Eye (tissue), 1 donor: ENCODE measurements around the gene HOXB5.

Experiments
- DNase-seq: peaks from one replicate; pipeline ENCODE4 v3.0.0-alpha.2; 2015

The HOXB5 gene

DNA sequence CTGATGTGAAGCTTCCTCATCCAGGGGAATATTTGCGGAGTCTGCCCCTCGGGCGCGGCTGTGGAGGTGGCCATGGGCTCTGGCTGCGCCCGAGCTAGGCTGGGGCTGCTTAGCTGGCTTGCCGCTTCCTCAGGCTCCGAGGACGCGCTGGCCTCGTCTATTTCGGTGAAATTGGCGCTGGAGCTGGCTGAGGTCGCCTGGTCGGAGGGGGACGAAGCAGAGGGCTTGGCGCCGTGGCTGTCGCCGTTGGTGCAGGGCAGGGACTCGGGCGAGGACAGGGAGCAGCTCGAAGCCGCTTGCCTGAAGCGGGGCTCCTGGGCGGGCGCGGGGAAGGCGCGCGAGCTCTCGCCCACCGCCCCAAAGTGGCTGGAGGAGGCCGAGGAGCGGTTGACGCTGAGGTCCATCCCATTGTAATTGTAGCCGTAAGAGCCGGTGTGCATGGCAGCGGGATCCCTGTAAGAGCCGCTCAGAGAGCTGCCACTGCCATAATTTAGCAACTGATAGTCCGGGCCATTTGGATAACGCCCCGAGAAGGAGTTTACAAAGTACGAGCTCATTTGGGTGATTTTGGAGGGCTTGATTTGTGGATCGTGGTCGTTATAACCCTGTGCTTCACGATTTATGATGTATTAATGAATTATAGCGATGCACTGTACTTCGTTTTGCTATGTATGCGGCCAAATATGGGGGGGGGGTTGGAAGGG lies at the start of gene HOXB5:
TSS of gene HOXB5 (minus strand) at position 654 of the 704 bp plus-strand sequence. CDS start at position 557, 97 bp downstream.
- no peak for DNase-seq

DNA sequence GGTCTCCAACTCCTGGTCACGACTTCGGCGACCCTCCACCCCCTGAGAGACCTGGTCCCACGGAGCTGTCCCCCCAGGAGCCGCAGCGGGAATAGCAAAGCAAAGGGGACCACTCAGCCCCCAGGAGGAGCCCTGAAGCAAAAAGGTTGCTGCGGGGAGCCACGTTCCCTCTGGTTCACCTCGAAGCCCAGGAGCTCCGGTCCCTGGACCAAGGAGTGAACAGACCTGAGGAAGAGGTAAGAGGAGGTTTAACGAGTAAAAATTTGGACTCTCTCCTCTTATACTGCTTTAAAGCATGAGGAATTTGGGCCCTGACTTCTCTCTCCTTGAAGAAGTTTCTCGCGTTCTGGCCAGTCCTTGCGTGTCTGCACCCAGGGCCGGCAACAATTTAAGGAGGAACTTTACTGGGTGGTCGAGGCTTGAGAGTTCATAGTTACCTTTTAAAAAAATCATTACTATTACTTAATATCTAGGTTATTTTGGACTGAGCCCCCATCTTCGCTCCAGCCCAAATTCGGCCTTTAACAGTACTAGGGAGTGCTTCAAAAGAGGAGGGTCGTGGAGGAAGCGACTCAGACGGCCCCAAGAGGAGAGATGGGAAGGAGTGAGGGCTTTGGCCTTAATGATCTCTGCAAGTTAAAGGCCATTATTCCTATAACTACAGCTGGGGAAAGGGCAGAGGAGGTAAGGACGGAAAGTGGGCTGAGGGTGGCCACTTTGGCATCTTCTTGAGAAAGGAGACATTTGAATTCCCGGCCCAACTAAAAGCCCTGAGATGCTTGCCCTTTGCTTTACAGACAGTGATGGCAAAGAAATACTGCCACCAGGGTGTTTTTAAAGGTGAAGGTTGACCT lies 49.5 kb upstream of the HOXB5 start:
- no peak for DNase-seq

DNA sequence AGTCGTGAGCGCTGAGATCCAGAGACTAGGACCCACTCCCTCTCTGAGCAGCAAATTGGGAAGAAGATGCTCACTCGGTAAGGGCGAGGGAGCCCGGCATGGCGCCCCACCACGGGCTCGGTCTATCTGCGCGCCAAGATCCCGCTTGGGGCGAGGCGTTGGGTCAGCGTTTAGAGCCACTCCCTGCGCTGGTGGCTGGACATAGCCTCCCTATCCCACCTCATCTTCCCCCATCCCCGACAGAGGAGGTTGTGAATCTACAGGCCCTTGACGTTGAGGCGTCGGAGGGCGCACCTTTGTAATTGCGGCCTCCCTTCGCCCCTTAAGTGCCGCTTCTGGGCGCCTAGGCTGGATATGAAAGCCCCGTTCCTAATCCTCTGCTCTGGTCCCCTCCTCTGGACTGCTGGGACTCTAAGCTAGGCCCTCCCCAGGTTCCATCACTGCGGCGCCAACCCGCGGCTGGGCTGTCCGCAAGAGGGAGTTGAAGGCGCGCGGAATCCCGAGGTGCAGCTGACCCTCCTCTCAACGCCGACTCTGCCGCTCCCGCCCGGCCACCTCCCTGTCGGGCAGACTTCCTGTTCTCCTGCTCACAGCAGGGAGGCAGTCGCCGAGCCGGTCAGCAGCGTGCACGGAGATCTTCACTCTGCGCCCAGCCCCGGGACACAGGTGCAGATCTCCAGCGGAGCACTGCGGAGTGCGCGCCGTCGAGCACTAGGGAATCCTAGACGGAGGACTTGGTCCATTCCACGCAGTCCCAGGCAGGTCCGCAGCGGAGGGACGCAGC lies 48.7 kb upstream of the HOXB5 start:
- peak; percentile 3 for DNase-seq

DNA sequence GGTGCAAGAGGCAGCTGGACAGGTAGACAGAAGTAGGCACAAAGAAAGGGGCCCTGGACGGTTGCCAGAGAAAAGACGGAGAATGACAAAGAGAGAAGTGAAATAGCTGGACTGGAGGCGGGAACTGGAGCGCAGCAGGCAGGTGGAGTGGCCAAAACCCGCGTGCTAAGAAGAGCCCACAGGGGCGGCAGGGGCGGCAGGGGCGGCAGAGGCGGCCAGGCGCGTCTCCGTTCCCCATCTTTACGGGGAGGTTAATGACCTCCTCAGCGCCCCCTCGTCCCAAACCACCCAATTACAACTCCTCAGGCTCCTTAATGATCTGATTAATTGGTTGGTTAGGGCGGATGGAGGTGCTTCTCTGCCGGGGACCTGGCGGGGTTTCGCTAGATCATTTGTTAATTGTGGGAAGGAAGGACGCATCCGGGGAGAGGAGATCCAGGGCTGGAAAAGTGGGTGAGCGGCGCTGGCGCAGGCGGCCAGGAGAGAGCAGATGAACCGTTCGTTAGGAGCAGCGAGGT lies 48.0 kb upstream of the HOXB5 start:
- DNase-seq, result peak; percentile 4

DNA sequence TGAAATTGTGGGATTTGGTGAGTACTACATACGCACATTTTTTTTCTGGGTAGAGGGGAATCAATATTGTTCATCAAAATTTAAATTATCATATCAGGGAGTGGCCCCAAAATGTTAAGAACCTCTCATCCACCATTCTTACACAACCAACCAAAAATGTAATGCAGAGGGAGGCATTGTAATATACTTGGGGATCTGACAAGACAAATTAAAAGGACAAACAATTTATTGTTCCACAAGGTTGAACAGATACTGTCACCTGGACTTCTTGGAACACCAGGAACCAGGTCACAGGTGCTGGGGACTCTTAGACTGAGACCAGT lies 47.2 kb upstream of the HOXB5 start:
- no peak for DNase-seq

DNA sequence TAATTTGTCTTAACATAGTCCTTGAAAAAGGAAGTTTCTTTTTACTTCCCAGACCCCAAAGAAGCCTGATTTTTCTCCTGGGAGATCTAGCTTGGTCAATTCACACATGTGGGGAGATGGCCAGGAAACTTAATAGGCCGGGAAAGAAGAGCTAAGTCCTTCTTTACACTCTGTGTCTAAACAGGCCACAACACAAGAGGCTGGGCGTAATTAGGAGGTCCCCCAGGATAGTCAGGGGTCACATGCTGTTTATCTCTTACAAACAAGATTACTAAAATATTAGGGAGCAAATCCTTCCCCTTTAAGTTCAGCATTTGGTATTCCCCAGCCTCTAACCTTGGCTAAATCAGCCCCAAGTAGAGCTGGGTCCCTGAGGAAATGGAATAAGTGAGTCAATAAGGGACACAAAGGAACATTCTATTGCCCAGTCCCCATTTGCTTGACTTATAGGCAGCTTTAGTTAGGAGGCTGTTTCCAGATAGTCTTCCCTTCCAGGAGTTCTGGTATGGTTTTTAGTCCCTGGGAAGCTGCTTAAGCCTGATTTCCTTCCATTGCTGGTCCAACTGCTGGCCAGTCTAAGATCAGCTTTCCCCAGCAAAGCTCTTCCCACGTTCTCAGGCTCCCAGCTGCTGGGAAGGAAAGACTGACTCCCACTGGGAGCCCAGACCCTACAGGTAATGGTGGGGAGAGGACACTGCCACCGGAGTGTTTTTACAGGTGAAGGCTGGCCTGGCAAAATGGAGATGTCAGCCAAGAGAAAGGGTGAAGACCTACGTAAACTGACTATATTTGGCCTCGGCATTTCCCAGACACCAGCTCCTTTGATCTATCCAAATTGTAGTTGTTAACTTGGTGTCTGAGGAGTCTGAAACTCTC lies 46.6 kb upstream of the HOXB5 start:
- no peak for DNase-seq

DNA sequence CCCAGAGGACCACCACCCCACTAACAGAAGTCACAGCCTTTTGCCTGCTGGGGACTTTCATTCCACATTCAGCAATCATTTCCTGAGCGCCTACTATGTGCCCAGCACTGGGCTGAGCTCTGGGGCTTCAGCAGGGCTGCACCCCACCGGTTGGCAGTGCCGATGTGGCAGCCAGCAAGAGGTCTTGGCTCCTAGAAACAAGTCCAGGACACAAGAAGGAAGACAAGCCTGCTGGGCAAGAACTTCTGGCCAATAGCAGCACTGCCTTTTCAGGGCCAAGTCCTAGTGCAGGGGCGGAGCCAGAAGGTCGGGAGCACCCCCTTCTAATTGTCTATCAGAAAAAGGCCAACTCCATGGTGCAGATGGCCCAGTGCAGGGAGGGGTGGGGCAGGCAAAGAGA lies 45.6 kb upstream of the HOXB5 start:
- DNase-seq, result no peak

DNA sequence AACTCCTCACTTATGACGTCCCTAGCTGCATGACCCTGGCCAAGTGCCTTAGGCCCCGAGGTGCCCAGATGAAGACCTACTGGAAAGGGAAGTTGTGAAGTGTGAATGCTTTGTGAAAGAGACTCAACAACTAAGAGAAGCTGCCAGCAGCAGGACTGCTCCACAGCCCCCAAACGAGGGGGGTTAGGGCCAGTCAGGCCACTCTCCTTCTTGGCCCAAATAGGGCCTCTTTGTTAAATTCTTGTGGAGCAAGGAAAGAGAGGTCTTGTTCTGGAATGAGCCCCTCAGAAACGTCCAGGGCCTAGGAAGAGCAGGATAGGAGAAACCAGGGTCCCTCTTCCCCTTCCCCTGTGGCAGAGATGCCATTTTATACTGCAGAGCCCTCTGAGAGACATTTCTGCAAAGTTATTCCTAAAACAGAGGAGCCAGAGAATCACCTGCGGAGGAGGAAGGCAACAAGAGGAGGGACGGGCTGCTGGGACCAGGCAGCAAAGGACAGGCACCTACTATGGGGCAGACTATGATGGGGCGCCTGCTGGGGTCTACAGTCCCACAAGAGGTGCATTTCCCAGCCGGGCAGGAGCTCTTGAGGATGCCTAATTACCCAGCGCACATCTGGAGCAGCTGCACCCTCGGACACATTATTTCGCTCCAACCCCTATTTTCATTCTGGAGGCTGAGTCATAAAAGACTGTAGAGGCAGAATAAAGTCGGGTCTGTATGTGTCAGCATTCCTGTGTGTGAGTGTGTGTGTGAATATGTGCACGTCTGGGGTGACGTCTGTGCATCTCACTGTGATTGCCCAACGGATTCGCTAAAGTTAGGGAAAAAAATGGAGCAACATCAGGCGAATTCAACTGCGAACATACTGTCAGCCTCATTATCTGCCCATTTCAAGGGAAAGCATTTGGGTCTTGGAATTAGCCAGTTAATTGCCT lies 44.0 kb upstream of the HOXB5 start:
- peak; percentile 7 for DNase-seq

DNA sequence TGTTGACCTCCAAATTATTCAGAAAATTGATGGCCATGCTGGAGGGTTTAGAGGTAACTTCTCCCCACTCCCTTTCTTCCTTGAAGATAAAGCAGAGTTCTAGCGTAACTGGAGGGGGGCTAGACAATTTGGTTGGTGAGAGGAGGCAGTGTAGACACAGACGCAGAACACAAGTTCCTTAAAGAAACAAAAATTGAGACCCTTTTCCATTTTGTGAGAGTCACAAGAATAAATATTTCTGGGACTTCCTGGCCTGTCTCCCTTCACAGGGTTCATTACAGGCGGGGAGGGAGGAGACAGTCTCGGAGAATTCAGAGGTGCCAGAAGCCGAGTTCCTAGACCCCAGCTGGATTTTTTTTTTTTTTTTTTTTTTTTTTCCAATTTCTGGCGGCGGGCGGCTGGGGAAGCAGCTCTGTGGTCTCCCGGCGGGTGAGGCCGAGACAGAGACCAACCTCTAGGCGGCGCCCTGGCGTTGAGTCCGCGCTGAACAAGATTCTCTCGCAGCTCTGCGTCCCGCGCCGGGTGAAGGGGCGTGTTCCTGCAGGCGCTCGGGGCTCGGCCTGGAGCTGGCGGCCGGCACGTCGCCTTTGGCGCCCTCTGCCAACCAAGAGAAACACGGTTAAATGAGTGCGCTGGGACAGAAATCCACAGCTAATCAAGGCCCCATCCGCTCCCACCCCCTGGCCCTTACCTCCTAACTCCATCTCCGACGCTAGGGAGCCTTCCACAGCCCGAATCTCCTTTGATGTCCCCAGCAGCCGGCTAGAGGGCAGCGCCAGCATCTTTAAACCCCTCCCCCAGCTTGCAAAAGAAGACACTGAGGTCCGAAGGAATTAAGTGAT lies 42.8 kb upstream of the HOXB5 start:
- DNase-seq, result peak; percentile 92

DNA sequence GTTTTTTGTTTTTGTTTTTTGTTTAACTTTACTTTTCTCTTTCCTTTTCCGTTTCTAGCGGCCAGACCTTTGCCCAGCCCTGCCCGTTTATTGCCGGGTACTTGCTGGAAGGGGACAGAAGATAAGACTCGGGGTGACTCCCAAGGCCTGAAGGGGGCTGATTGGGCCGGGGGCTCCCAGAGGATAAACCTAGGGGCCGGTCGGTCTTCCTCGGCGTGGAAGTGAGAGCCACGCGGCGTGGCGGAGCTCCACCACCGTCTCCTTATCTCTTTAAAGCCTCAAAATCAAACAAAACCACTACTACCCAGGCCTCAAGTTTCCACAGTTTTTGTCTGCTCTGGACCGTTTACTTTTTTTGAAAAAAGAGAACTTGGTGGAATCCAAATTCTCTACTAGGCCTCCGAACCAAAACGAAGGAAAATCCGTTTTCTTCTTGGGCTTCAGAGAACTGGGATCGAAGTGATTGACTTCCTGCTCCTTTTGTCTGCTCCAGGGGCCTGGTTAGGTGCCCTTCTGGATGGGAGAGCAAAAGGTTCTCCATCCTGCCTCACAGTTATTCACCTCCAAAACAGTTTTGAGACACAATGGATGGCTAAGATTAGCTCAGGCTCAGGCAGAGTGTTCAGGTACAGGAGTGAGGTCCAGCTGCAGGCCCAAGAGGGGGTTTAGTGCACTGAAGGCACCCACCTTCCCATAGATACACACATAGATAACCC lies 41.1 kb upstream of the HOXB5 start:
- DNase-seq, result peak; percentile 30

DNA sequence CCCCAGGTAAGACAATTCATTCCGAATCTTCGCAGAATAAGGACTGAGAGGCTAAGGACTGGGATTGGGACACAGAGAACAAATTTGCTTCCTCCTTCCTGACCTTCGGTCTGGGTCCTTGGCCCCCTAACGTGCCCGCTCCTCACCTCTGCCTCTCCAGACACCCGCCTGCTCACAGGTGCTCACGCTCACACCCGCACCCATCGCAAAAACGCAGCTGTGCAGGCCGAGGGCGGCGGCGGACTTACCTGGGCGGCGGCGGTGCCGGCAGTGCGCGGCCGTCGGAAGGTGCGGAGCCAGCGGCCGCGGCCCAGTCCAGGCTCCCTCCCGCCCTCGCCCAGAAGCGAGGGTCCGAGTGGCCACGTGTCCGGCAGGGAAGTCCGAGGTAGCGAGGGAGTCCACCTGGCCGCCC lies 39.7 kb upstream of the HOXB5 start:
- DNase-seq, result no peak

DNA sequence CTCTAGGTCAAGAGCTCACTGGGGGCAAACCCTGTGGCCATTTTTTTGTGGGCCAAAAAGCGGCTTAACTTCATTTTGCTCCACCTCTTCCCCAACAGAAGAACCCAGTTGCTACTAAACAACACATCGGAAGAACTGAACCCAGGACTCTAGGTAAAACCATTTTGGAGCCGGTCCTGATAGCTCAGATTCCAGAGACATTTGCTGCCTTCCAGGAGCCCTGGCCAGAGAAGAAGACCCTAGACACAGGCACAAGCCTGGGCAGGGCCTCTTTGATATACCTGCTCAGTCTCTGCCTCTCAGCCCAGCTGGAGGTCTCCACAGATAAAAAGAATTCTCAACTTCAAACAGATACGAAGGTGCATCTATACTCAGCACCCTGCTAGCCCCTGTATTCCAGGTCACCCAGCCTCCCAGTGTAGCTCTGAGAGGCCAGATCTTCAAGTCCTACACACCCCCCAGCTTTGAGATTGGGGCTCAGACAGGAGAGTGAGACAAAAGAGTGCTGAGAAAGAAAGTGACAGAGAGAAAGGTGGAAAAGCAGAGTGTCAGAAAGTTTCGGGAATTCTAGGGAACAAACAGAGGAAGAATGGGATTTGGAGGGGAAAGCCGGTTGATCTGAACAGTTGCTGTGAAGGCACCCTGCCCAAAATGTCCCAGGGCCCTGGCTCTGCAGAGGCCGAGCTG lies 39.1 kb upstream of the HOXB5 start:
- DNase-seq, result no peak

DNA sequence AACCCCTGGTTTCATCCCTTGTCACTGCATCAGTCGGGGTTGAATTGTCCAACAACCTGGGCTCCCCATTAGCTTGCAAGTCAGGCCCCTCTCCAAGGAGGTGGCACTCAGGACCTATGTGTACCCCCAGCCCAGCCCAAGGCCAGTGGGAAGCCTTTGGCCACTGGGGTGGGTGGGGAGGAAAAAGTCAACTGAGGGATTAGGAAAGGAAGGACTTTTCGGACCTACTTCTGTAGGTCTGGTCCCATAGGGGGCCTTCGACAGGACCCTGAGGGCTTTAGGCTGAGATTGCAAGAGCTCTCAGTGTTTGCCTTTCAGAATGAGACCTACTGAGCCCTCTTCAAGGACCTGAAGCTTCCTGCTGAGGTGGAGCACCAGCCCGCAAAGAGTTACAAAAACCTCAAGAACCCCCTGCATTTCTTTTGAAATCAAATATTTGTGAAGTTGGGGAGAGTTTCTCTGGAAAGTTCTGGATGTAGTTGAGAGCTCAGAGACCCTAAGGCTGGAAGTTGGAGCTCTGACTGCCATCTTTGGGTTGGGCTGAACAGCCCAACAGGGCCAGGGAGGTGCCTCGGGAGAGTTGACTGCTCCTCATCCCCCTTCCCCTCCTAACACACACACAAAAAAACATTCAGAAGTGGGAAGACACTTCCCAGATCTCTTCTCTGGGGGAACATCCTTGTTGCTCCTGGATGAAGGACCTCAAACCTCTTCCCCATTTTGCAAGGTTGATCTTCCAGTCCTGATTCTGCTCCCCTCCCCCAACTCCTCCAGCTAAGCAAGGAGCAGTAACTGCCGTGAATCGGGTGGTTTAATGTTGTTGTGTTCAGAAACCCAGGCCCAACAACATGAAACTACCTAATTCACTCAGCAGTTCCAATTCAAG lies 38.4 kb upstream of the HOXB5 start:
- no peak for DNase-seq

DNA sequence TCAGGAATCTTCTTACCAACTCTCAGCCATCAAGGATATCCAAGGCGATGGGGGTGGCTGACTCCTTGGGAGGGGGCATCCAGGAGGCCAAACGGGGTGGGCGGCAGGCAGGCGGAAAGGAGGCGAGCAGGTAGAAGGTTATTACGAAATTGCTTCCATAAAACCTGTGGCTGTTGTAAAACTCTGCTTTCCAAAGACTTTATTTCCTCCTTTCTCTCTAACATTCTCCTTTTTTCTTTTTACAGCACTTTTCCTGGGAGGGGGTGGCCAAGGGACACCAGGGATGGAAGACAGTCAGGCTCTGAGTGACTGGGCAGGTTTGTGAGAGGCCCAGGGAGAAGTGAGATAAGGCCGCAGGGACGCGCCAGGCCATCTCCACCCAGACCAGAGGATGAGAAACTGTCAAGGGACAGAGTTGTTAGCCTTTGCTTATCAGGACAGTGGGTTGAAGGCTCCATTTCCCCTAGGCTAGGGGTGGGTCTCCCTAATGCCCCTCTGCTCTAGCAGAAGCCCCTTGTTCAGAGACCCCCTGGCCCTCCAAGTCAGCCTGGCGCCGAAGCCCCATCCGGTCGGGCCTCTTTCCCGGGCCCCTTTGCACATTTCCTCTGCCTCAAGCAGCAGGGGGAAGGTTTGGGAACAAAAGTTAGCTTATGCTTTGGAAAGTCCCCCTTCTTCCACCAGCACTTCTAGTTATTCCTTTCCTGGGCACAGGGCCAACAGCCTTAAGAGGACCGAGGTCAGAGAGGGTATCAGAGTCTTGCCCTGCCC lies 37.5 kb upstream of the HOXB5 start:
- DNase-seq, result no peak

DNA sequence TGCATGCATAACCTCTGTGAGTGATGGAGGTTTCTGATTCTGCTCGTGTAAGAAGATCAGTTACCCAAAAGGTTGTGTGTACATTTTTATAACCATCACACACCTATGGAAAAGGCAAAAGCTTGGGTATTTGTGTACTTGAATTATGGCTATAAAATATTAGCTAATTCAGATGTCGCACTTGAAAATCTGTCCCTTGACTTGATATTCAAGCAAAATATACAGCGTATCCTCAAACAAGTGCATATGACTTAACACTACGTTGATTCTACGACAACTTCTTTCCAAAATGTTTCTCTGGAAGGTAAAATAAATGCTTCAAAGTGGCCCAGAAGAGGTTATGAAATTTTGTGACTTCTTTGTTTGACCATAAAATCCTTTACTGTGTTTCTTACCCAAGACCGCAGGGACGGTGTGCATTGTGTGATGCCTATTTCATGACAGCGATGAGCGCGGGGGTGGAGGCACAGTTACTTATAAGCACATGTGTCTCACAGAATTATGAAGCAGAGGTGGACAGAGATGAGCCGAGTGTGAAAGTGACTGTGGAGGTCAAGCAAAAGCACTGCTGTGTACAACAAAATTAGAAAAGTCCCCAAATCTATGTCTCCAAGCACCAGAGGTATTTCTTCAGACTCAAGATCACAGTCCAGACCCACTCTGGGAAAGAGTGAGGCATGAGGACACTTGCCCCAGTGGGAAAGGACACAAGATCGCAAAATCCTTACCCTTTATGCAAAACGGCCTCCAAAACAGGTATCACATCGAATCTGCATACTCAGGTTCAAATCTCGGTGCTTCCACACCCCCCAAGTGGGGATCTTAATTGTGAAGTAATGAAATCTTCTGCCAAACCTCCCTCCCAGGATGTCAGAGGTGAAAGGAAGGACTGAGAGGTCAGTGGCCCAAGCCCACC lies 36.7 kb upstream of the HOXB5 start:
- no peak for DNase-seq

DNA sequence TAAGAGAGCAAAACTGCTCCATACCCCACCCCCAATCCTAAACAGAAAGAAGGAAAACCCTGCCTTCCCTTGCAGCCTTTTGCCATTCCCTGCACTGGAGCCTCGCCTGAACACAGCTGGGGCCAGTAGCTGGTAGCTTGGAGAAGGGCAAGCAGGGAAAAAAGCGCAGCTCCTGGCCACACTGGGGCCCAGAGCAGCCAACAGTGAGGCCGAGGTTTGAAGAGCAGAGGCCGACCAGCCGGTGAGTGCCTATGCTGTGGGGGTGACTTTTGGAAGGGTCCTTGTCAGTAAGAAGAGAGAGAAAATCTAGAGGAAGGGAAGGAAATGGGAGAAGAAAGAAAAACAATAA lies 35.8 kb upstream of the HOXB5 start:
- DNase-seq, result no peak
